ENCODE data around the gene NIPAL1.

GRCh38 chr4:48027653-48028052 is 11.1 kb downstream of the NIPAL1 start:
- no peak for TF ChIP-seq CTCF (IDR thresholded peaks at IDR 0.05; ENCODE audit: borderline replicate concordance, extremely low read depth, low read length, poor library complexity, severe bottlenecking)
- TF ChIP-seq EZH2 (IDR thresholded peaks at IDR 0.05; ENCODE audit: borderline replicate concordance, low read depth, low read length, severe bottlenecking), result no peak

Data from DND-41 (cell line).